Measurements from ENCODE around the gene CFAP410. TPM values are rescaled to one million over a fixed set of nuclear protein-coding genes. Genes with fewer than 3 reads are reported as not detected.

The CFAP410 gene
- total and polyA plus RNA-seq, 2 of the 8 experiments (the other 6 are each of a cell fraction or from before 2014, with no cell fraction given), result 10.6 to 12.0 TPM

DNA sequence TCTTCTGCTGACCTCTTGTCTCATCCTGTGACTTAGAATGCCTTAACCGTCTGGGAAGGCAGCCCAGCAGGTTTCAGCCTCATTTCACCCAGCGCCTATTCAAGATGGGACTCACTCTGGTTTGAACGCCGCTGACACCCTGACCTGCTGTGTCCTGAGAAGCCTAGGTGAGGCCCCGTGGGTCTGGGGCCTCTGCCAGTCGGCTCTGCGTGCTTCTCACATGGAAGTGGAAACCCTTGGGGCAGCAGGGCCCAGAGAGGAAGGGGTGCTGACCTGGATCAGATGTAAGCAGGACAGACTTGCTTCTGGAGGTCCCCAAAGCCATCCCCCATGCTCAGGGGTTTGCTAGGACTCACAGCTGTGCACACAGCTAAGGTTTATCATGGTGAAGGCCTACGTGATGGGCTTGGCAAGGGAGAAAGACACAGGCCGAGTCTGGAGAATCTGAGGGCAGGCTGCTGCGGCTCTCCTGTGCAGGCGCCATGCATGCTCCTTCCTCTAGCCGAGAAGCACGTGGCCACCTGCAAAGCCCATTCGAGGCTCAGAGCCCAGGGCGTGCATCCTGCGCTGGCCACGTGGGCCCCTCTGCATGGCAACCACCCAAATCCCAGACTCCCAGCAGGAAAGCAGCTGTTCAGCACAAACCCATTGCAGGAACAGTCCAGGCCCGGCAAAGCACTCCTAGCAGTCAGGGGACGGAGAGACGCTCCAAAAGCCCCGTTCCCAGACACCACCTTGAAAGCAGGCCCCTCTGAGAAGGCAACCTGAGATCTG is 18.1 kb upstream of the CFAP410 start:
- no peak overlapping the region for H2BK120ac ChIP-seq (replicated peaks; ENCODE audit: low read depth, low read length)
- H3K9me3 ChIP-seq (ENCODE audit: insufficient read depth in 2 of 2, low read depth in 1 of 2, low read length in 1 of 2), result no peaks in the 10 kb centered on the region
- no peak overlapping the region for H4K5ac ChIP-seq (ENCODE audit: insufficient read length, low read depth, low read length)
- peaks cover 0 to 4% (median 0%) of the 10 kb centered on the region in 4 experiments; a peak in 3 of 7 replicates for H3K27me3 ChIP-seq (replicated peaks in 1 of 4; ENCODE audit: control insufficient read depth in 3 of 4, extremely low read depth in 1 of 4, insufficient read depth in 3 of 4, low read length in 3 of 4)
- DNase-seq (ENCODE audit: low read depth in 1 of 2, low spot score in 2 of 2) (no peak), FAIRE-seq (no peak)
- no peaks in the 10 kb centered on the region for H3K23me2 ChIP-seq (ENCODE audit: low read depth, low read length)
- no peaks in the 10 kb centered on the region for H3K79me1 ChIP-seq (ENCODE audit: low read depth, low read length)
- H2BK12ac ChIP-seq (ENCODE audit: low read depth, low read length), result no peak overlapping the region
- no peak overlapping the region for H3K18ac ChIP-seq (ENCODE audit: extremely low read depth, low read length)
- H3K4ac ChIP-seq (replicated peaks; ENCODE audit: insufficient read length, low read depth, low read length), result no peak overlapping the region
- no peaks in the 10 kb centered on the region for H3K4me1 ChIP-seq (replicated peaks in 1 of 4; ENCODE audit: control insufficient read depth in 3 of 4, insufficient read depth in 4 of 4, low read length in 3 of 4)
- no peak overlapping the region for H3K9ac ChIP-seq (replicated peaks in 1 of 4; ENCODE audit: extremely low read depth in 1 of 4, low read depth in 3 of 4, low read length in 3 of 4)
- no peak overlapping the region for H3K4me2 ChIP-seq (ENCODE audit: insufficient read depth in 1 of 2, low read depth in 2 of 2, low read length in 2 of 2)
- H2AK5ac ChIP-seq (ENCODE audit: low read depth, low read length), result no peak overlapping the region
- H3K4me3 ChIP-seq (ENCODE audit: extremely low read depth in 1 of 4, insufficient read depth in 2 of 4, low read depth in 3 of 4, low read length in 4 of 4), result no peak overlapping the region
- no peak overlapping the region for H3K56ac ChIP-seq (replicated peaks; ENCODE audit: insufficient read length, low read depth, low read length)
- no peaks in the 10 kb centered on the region for H3K79me2 ChIP-seq (ENCODE audit: control insufficient read depth in 1 of 2, insufficient read depth in 2 of 2, low read length in 2 of 2)
- H2BK15ac ChIP-seq (ENCODE audit: low read length), result no peak overlapping the region
- no peak overlapping the region for H2AFZ ChIP-seq (ENCODE audit: low read length)
- no peaks in the 10 kb centered on the region for H3K36me3 ChIP-seq (ENCODE audit: control insufficient read depth in 2 of 4, insufficient read depth in 4 of 4, low read length in 3 of 4)
- H4K20me1 ChIP-seq (replicated peaks in 1 of 2; ENCODE audit: control insufficient read depth in 1 of 2, insufficient read depth in 2 of 2, low read length in 2 of 2), result no peaks in the 10 kb centered on the region
- H4K91ac ChIP-seq (replicated peaks; ENCODE audit: insufficient read length, low read length), result no peak overlapping the region
- no peak overlapping the region for H3K23ac ChIP-seq (ENCODE audit: insufficient read length)
- ChIA-PET CTCF (ENCODE audit: partially characterized antibody) (interaction anchor here (0.8 to 1.6 kb wide), 2 partner anchors 13 to 26 kb away, joined by 3 to 4 read pairs; no protein-coding TSS in a partner anchor), POLR2A (ENCODE audit: partially characterized antibody) (interaction anchor here (1.4 kb wide), 1 partner anchor 18 kb away, joined by 7 read pairs; the partner anchor contains the start of gene CFAP410)
- no peak overlapping the region for H3K27ac ChIP-seq (ENCODE audit: low read depth, low read length)
- no peak overlapping the region for H2BK20ac ChIP-seq (ENCODE audit: low read length)
- 85% methylated on average over 17 of the region's 21 CpGs; no CpG with 5 or more reads in 1 of the 2 experiments for WGBS, 2 experiments (ENCODE audit: extremely low coverage in 1 of 2, insufficient coverage in 1 of 2, insufficient read length in 1 of 2, insufficient replicate concordance in 2 of 2, low coverage in 1 of 2, low lambda C conversion rate in 2 of 2, missing lambda C conversion rate in 1 of 2)
- no peak overlapping the region for H4K8ac ChIP-seq (ENCODE audit: extremely low read depth, insufficient read depth, low read length)
- no peak overlapping the region for H2BK5ac ChIP-seq (ENCODE audit: low read depth, low read length)
- no peak overlapping the region for H3K14ac ChIP-seq (ENCODE audit: insufficient read length)
- TF ChIP-seq KDM5A (IDR thresholded peaks at IDR 0.05; ENCODE audit: low read length), result no peak
- TF ChIP-seq NANOG (IDR thresholded peaks at IDR 0.05; ENCODE audit: insufficient read depth, low read depth, low read length, poor library complexity, severe bottlenecking), result no peak
- TF ChIP-seq SP1 (IDR thresholded peaks at IDR 0.05; ENCODE audit: low read depth, low read length), result no peak
- no peak for TF ChIP-seq HDAC6 (IDR thresholded peaks at IDR 0.05; ENCODE audit: low read depth, low read length)
- no peak for TF ChIP-seq SRF (IDR thresholded peaks at IDR 0.05; ENCODE audit: low read depth, low read length)

Measured in H1 (cell line).